ENCODE measurements around the gene COG5. TPM values are rescaled to one million over a fixed set of nuclear protein-coding genes. Genes with fewer than 3 reads are reported as not detected.

The COG5 gene
- total and polyA plus RNA-seq, 2 of the 8 experiments (the other 6 are each of a cell fraction or from before 2014, with no cell fraction given), result 10.5 to 28.1 TPM

DNA sequence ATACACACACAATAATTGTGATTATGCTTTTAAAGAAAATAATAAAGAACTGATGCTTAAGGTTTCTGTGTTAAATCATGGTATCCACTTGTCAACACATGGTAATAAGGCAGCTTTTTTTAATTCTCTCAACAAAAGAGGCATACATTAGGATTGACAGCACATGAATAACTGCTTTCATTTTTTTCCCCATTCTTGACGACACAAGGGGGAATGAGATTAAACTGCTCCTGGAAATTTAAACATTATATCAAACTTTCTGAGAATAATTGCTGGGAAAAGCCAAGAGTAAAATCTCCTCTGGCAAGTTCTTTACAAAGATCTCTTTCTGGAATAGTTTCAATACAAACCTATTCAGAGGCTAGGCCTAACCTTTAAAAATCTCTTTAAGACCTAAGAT, 192.9 kb downstream of the COG5 start (continued):
- TF ChIP-seq, protein P1, sequence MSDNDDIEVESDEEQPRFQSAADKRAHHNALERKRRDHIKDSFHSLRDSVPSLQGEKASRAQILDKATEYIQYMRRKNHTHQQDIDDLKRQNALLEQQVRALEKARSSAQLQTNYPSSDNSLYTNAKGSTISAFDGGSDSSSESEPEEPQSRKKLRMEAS (IDR thresholded peaks at IDR 0.05), result no peak
- TF ChIP-seq KDM5A (IDR thresholded peaks at IDR 0.05; ENCODE audit: low read length) (no peak), PHF8 (conservative IDR thresholded peaks at IDR 0.05; ENCODE audit: low read depth, low read length) (no peak)
